Activated naive CD8-positive, alpha-beta T cell treated with anti-CD3 and anti-CD28 coated beads, Interleukin-2, amount 50 U/mL, for 24 hours (primary cell): ENCODE data around the gene KPNA1.
A peak's percentile ranks its signal among the peaks of the same experiment; 100 is the strongest.
"Not testable (repeated sequence)": the region's sequence is repeated elsewhere in the genome, so short reads cannot be mapped to it uniquely, and the experiment has no call there.

Source experiments
- ATAC-seq: fragments of 150-1000 bp; cut with Tn5 transposase; one replicate; pipeline ENCODE4 v1.10.0; 2021
- DNase-seq: peaks from one replicate; pipeline ENCODE4 v3.0.0; 2021
- H3K27ac Mint-ChIP-seq: one replicate; pipeline ENCODE4 v1.8.0; 2021; ENCODE audit warnings: mild to moderate bottlenecking, mixed read lengths
- H3K27me3 Mint-ChIP-seq: one replicate; pipeline ENCODE4 v1.8.0; 2021; ENCODE audit warnings: mixed read lengths
- H3K36me3 Mint-ChIP-seq: one replicate; pipeline ENCODE4 v1.8.0; 2021; ENCODE audit warnings: low read depth, mixed read lengths
- H3K4me1 Mint-ChIP-seq: one replicate; pipeline ENCODE4 v1.8.0; 2021; ENCODE audit warnings: mixed read lengths
- H3K4me3 Mint-ChIP-seq: one replicate; pipeline ENCODE4 v1.8.0; 2021; ENCODE audit warnings: mild to moderate bottlenecking, moderate library complexity, mixed read lengths
- H3K9me3 Mint-ChIP-seq: one replicate; pipeline ENCODE4 v1.8.0; 2021; ENCODE audit warnings: mixed read lengths

Gene KPNA1

DNA sequence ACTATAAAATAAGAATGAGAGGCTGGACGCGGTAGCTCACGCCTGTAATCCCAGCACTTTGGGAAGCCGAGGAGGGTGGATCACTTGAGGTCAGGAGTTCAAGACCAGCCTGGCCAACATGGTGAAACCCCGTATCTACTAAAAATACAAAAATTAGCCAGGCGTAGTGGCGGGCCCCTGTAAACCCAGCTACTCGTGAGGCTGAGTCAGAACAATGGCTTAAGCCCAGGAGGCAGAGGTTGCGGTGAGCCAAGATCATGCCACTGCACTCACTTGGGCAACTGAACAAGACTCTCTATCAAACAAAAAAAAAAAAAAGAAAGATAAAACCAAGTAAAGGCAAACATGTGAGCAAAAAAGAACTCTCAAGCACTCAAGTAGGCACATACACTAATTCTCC lies 5.8 kb downstream of the KPNA1 start:
- Mint-ChIP-seq H3K36me3 (peaks cover 21% of the 10 kb centered on the region), H3K4me1 (peaks cover 77% of the 10 kb centered on the region)
- not testable (repeated sequence) for H3K27ac Mint-ChIP-seq, ATAC-seq, DNase-seq, H3K4me3 Mint-ChIP-seq, H3K27me3 Mint-ChIP-seq, H3K9me3 Mint-ChIP-seq

DNA sequence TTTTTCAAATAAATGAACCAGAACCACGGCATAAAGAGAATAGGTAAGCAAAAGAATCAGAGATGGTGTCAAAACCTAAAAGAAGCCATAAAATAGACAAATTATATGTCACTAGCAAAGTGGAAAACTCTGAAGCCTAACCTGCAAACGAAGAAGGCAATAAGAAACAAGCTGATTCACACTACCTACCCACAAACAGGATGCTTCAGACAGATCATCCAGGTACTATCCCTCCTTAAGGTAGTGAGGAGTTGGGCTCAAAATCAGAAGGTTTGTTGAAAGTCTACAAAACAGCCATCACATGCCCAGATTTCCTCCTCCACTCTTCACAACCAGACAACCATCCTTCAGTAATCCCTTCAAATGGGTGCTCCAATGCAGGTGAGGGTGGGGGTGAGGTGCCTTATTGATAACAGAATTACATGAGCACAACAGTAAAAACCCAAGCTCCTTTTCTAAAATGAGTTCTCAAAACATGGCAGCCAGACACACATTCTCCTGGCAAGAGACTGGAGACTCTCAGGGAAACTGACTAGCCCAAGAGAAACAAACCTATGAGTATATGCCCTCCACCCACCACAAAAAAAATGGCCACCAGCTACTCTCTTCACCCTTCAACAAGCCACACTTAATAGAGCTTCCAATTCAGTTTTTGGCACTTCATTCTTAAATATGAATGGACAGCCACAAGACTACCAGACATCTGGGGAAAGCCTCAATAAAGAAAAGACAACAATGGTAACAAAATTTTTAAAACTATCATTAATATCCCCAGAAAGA lies 6.4 kb downstream of the KPNA1 start:
- ATAC-seq (peak; percentile 78), DNase-seq (no peak)
- Mint-ChIP-seq H3K36me3 (peaks cover 21% of the 10 kb centered on the region), H3K27ac (peak overlapping the region; percentile 6), H3K4me1 (peaks cover 79% of the 10 kb centered on the region), H3K27me3 (no peaks in the 10 kb centered on the region), H3K9me3 (no peaks in the 10 kb centered on the region), H3K4me3 (no peak overlapping the region)

DNA sequence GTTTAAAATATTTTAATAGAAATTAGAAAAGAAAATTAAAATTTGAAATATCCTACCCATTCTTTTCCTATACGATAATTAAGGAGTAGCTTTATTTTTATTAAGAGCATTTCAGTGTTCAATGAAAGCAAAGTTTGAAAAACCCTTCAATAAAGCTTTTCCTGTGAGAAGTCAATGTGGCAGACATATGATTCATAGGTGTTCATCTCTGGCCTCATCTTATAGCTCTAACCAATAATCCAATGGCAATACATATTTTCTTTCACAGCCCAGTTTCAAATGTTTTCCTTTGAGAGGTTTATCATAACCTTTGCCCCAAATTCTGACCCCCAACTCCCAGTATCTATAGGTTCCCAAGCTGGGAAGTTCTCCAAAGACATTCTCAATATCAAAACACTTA lies 8.3 kb downstream of the KPNA1 start:
- H3K4me1 Mint-ChIP-seq, result peaks cover 75% of the 10 kb centered on the region
- peaks cover 18% of the 10 kb centered on the region for H3K36me3 Mint-ChIP-seq
- DNase-seq (no peak), ATAC-seq (peak; percentile 73)
- no peak overlapping the region for H3K4me3 Mint-ChIP-seq
- no peaks in the 10 kb centered on the region for H3K9me3 Mint-ChIP-seq
- peak overlapping the region; percentile 48 for H3K27ac Mint-ChIP-seq
- H3K27me3 Mint-ChIP-seq, result no peaks in the 10 kb centered on the region

DNA sequence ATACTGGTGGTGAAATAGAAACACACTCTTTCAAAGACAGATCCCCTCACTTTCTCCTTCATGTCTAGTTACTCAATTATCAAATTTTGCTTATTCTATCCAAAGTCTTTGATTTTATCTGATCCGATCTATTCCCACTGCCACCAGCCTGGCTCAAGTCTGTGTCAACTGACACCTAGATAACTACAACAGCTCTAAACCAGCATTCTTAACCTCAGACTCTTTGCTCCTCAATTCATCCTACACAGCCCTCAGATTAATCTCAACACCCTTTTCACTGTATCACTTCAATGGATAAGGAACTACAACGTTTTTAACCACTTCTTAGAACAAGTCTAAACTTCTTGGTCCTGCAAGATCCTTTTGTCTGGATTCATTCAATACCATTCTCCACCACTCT lies 9.1 kb downstream of the KPNA1 start:
- peaks cover 18% of the 10 kb centered on the region for H3K36me3 Mint-ChIP-seq
- ATAC-seq (no peak), DNase-seq (no peak)
- peaks cover 73% of the 10 kb centered on the region for H3K4me1 Mint-ChIP-seq
- H3K27ac Mint-ChIP-seq, result no peak overlapping the region
- no peak overlapping the region for H3K4me3 Mint-ChIP-seq
- H3K27me3 Mint-ChIP-seq, result no peaks in the 10 kb centered on the region
- no peaks in the 10 kb centered on the region for H3K9me3 Mint-ChIP-seq

DNA sequence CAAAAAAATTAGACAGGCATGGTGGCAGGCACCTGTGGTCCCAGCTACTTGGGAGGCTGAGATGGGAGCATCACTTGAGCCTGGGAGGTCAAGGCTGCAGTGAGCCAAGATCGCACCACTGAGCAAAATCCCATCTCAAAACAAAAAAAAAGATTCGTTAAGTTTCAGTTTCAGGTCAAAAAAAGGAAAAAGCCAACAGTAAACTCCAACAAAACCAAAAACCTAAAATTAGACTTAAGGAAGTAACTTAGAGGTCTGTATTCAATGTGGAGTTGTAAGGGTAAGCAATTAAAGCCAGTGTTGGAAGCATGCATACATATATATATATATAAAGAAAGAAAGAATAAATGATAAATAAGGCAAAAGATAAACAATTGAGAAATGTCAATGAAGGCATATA lies 11.8 kb downstream of the KPNA1 start:
- Mint-ChIP-seq H3K9me3 (no peaks in the 10 kb centered on the region), H3K36me3 (peaks cover 11% of the 10 kb centered on the region), H3K27ac (no peak overlapping the region), H3K4me3 (no peak overlapping the region), H3K4me1 (peaks cover 73% of the 10 kb centered on the region), H3K27me3 (no peaks in the 10 kb centered on the region)
- ATAC-seq (no peak), DNase-seq (no peak)

DNA sequence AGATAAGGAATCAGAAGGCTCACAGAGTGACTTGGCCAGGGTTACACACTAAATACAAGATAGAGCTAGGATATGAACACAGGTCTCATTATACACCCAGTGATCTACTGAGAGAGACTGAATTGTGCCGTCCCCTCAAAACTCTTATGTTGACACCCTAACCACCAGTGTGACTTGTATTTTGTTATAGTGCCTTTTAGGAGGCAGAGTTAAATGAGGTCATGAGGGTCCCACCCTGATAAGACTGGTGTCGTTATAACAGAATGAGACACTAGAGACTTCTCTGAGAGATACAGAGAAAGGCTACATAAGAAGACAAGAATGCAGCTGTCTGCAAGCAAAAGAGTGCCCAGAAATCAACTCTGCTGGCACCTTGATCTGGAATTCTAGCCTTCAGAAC lies 12.6 kb downstream of the KPNA1 start:
- Mint-ChIP-seq H3K4me3 (no peak overlapping the region), H3K27ac (no peak overlapping the region), H3K9me3 (no peaks in the 10 kb centered on the region), H3K4me1 (peaks cover 76% of the 10 kb centered on the region), H3K36me3 (peaks cover 13% of the 10 kb centered on the region), H3K27me3 (no peaks in the 10 kb centered on the region)
- DNase-seq, result no peak
- ATAC-seq, result no peak

DNA sequence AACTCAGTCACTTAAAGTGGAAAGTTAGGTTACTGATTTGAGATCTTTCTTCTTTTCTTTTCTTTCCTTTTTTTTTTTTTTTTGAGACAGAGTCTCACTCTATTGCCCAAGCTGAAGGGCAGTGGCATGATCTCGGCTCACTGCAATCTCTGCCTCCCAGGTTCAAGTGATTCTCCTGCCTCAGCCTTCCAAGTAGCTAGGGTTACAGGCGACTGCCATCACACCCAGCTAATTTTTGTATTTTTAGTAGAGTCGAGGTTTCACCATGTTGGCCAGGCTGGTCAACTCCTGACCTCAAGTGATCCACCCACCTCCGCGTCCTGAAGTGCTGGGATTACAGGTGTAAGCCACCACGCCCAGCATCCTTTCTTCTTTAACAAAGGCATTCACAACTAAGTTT lies 13.8 kb downstream of the KPNA1 start:
- not testable (repeated sequence) for H3K9me3 Mint-ChIP-seq, H3K4me3 Mint-ChIP-seq, ATAC-seq, H3K27me3 Mint-ChIP-seq, H3K27ac Mint-ChIP-seq, DNase-seq
- Mint-ChIP-seq H3K4me1 (peaks cover 78% of the 10 kb centered on the region), H3K36me3 (peaks cover 17% of the 10 kb centered on the region)

DNA sequence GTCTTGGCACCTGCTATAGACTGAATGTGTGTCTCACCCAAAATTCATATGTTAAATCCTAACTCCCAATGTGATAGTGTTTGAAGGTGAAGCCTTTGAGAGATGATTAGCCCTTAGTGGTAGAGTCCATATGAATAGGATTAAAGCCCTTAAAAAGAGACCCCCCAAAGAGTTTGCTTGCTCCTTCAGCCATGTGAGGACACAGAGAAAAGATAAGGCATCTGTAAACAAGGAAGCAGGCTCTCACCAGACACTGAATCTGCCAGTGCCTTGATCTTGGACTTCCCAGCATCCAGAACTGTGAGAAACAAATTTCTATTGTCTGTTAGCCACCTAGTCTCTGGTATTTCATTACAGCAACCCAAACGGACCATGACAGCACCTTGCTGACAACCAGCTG lies 16.6 kb downstream of the KPNA1 start:
- Mint-ChIP-seq H3K4me3 (no peak overlapping the region), H3K36me3 (peaks cover 26% of the 10 kb centered on the region), H3K27ac (no peak overlapping the region), H3K27me3 (no peaks in the 10 kb centered on the region), H3K9me3 (no peaks in the 10 kb centered on the region), H3K4me1 (peaks cover 62% of the 10 kb centered on the region)
- no peak for ATAC-seq
- DNase-seq, result no peak

DNA sequence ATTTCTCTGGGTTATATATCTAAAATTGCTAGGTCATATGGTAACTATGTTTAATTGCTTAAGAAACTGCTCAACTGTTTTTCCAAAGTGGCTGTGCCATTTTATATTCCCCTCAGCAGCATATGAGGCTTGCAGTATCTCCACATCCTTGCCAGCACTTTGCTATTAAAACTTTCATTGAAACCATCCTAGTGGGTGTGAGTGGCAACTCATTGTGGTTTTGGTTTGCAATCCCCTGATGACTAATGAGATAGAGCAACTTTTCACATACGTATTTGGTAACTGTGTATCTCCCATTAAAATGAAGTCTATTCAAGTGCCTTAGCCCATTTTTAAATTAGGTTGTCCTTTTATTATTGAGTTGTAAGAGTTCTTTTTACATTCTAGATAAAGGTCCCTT lies 17.3 kb downstream of the KPNA1 start:
- peak; percentile 100 for ATAC-seq
- Mint-ChIP-seq H3K36me3 (peaks cover 32% of the 10 kb centered on the region), H3K4me3 (no peak overlapping the region), H3K9me3 (no peaks in the 10 kb centered on the region), H3K27ac (peak overlapping the region; percentile 13), H3K4me1 (peaks cover 59% of the 10 kb centered on the region), H3K27me3 (no peaks in the 10 kb centered on the region)
- DNase-seq, result peak; percentile 46

DNA sequence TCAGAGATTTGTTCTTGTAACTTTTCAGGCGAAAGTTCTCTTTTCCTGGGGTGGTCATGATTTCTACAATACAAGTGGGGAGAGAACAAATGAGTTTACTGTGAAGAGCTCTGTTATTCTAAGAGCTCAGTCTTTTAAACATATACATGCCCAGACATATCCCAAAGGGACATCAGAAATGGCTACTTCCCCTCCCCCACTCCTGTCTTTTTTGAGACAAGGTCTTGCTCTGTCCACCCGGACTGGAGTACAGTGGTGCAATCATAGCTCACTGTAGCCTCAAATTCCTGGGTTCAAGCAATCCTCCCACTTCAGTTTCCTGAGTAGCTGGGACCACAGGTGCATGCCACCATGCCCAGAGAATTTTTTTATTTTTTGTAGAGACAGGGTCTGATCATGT lies 18.2 kb downstream of the KPNA1 start:
- ATAC-seq (no peak), DNase-seq (no peak)
- Mint-ChIP-seq H3K36me3 (peaks cover 39% of the 10 kb centered on the region), H3K27me3 (no peaks in the 10 kb centered on the region), H3K9me3 (no peaks in the 10 kb centered on the region), H3K27ac (peak overlapping the region; percentile 17), H3K4me1 (peaks cover 55% of the 10 kb centered on the region), H3K4me3 (no peak overlapping the region)

DNA sequence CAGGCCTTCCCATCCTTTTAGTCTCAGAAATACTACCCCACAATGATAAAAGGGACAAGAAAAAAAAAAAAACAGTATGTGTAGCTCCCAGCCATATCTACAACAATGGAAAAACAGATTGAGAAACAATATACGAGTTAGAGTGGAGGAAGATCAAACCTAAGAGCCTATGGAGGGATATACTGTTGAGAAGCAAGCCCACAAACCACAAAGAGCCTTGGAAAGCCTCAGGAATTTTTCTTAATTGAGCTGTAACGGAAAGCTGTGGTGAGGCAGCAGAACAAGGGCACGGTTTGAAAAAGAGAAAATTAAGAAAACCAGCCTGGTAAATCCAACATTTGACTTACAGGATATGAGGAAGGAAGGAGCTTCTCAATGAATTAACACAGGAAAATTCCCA lies 21.4 kb downstream of the KPNA1 start:
- H3K36me3 Mint-ChIP-seq, result peaks cover 48% of the 10 kb centered on the region
- no peak overlapping the region for H3K27ac Mint-ChIP-seq
- H3K4me1 Mint-ChIP-seq, result peaks cover 36% of the 10 kb centered on the region
- no peak overlapping the region for H3K4me3 Mint-ChIP-seq
- no peaks in the 10 kb centered on the region for H3K9me3 Mint-ChIP-seq
- no peak for ATAC-seq
- H3K27me3 Mint-ChIP-seq, result no peaks in the 10 kb centered on the region
- DNase-seq, result no peak

DNA sequence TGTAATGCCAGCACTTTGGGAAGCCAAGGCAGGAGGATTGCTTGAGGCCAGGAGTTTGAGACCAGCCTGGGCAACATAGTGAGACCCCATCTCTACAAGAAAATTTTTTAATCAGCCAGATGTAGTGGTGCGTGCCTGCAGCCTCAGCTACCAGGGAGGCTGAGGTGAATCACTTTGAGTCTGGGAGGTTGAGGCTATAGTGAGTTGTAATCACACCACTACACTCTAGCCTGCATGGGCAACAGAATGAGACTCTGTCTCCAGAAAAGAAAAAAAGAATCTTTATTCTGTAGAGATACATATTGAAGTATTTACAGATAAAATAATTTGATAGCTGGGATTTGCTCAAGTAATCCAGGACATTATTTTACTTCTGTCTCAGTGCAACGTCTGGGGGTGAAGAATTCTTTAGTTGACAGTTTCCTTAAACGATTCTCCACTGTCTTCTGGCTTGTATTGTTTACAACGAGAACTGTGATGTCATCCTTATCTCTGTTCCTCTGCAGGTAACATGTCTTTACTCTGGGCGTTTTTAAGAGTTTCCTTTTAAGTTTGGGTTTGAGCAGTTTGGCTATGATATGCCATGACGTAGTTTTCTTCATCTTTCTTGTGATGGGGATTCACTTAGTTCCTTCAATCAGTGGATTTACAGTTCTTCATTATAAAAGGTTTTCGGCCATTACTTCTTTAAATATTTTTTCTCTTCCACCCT lies 26.3 kb downstream of the KPNA1 start:
- peaks cover 29% of the 10 kb centered on the region for H3K4me1 Mint-ChIP-seq
- DNase-seq (no peak), ATAC-seq (no peak)
- no peaks in the 10 kb centered on the region for H3K9me3 Mint-ChIP-seq
- H3K27me3 Mint-ChIP-seq, result no peaks in the 10 kb centered on the region
- H3K36me3 Mint-ChIP-seq, result peaks cover 42% of the 10 kb centered on the region
- H3K27ac Mint-ChIP-seq, result no peak overlapping the region
- no peak overlapping the region for H3K4me3 Mint-ChIP-seq

DNA sequence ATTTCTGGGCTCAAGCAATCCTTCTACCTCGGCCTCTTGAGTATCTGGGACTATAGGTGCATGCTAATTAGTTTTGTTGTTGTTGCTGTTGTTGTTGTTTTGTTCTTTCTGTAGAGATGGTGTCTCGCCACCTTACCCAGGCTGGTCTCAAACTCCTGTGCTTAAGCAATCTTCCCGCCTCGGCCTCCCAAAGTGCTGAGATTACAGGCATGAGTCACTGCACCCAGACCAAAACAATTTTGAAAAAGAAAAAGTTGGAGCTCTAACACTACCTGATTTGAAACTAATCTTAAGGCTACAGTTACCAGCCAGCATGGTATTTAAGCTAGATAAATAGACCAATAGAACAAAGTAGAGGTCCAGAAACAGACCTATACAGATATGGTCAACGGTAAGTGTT lies 29.8 kb downstream of the KPNA1 start:
- Mint-ChIP-seq H3K27me3 (no peaks in the 10 kb centered on the region), H3K27ac (peak overlapping the region; percentile 41), H3K9me3 (no peaks in the 10 kb centered on the region), H3K4me3 (no peak overlapping the region), H3K4me1 (peaks cover 55% of the 10 kb centered on the region), H3K36me3 (peaks cover 25% of the 10 kb centered on the region)
- no peak for ATAC-seq
- no peak for DNase-seq

DNA sequence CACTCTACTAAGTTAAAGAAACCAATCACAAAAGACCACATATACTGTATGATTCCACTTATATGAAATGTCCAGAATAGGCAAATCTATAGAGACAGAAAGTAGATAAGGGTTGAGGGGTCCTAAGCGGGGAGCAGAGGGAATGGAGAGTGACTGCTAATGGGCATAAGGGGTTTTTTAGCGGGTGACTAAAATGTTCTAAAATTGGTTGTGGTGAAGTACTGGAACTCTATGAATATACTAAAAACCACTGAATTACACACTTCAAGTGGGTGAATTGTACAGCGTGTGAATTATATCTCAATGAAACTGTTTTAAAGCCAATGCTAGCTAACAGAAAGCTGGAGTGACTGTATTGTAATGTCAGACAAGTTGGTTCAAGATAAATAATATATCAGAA lies 33.3 kb downstream of the KPNA1 start:
- ATAC-seq (peak; percentile 86), DNase-seq (no peak)
- no peak overlapping the region for H3K4me3 Mint-ChIP-seq
- no peaks in the 10 kb centered on the region for H3K9me3 Mint-ChIP-seq
- H3K27ac Mint-ChIP-seq, result peak overlapping the region; percentile 9
- H3K27me3 Mint-ChIP-seq, result no peaks in the 10 kb centered on the region
- H3K36me3 Mint-ChIP-seq, result peaks cover 26% of the 10 kb centered on the region
- H3K4me1 Mint-ChIP-seq, result peaks cover 52% of the 10 kb centered on the region

DNA sequence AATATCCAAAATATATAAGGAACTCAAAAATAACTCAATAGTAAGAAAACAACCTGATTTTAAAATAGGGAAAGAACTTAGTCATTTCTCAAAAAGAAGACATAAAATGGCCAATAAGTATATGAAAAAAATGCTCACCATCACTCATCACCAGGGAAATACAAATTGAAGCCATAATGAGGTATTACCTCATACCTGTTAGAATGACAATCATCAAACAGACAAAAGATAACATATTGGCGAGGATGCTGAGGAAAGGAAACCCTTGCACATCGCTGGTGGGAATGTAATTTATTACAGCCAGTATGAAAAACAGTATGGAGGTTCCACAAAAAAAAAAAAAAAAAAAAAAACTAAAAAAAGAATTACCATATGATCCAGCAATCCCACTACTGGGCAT lies 38.2 kb downstream of the KPNA1 start:
- Mint-ChIP-seq H3K4me1 (peaks cover 66% of the 10 kb centered on the region), H3K27me3 (no peaks in the 10 kb centered on the region), H3K9me3 (peaks cover 5% of the 10 kb centered on the region), H3K4me3 (no peak overlapping the region), H3K36me3 (peaks cover 34% of the 10 kb centered on the region), H3K27ac (no peak overlapping the region)
- ATAC-seq, result no peak
- DNase-seq, result no peak
